Measurements from ENCODE around the gene PLCH1.

The PLCH1 gene

DNA sequence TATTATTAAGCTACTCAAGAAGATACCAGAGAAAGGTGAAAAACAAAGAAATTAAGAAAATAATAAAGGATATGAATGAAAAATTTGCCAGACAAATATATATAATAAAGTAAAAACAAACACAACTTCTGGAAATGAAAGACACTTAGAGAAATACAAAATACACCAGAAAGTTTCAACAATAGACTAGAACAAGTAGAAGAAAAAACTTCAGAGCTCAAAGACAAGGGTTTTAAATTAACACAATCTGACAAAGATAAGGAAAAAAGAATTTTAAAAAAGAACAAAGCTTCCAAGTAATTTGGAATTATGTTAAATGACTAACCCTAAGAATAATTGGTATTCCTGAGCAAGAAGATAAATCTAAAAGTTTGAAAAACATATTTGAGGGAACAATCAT, 135.3 kb downstream of the PLCH1 start:
- no peak for DNase-seq (ENCODE audit: low read depth in 2 of 2, low spot score in 1 of 2)

DNA sequence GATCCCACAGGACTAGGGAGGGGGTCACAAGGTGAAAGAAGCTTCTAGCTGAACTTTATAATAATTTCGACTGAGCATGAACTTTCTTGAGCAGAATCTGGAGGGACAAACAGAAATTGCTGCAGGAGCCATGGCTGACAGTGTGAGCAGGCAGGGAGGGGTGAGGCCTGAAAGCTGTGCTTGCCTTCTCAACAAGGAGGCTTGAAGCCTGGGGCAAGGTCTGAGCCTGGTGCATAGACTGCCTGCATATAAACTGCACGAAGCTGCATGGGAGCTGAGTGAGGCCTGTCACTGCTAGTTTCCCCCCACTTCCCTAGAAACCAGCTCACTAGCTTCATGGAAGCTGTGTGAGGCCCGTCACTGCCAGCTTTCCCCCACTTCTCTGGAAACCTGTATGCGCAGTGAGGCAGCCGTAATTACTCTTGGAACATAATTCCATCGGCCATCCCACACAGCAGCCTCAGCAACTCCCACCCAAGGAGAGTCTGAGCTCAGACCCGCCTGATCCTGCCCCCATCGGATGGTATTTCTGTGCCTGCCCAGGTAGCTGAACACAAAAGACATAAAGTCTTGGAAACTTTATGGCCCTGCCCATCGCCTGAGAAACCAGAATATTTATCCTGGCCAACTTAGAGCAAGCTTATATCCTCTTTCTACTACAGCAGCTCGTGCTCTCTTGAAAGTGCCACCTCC, 136.5 kb downstream of the PLCH1 start:
- no peak for DNase-seq (ENCODE audit: low read depth in 2 of 2, low spot score in 1 of 2)

DNA sequence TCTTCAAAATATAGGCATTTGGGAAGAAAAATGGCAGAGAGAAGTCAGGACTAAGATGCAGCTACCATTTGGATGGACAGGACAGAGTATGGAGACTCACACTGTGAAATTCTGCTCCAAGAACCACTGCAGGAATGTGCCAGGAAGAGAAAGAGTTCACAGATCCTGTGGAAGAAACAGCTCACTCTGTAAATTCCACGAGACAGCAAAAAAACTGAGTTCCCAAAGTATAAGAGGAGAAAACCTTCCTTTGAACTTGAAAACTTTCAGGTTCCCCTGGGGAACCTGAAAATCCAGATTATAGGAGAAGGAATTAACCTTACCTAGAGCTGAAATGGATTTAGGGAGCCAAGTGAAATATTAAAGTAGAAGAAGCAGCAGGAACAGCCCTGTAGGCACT, 137.1 kb downstream of the PLCH1 start:
- DNase-seq (ENCODE audit: low read depth in 2 of 2, low spot score in 1 of 2): no peak

DNA sequence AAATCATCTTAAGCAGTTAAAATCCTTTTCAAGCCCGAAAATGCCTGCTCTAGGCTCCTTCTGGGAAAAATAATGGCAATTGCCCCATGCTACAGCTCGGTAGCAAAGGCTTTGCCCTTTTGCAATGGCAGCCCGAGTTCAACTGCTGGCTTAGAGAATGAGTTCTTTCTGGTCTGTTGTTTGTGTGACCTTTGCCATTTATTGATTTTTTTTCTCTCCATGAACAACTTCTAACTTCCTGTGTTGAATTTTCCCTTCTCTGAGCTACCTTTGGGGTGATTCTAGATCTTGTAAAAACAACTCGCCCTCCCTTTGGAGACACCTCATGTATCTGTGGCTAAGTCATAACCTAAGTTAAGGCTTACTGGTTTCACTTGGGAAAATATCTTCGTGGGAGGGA, 139.3 kb downstream of the PLCH1 start:
- no peak for DNase-seq (ENCODE audit: low read depth in 2 of 2, low spot score in 1 of 2)

DNA sequence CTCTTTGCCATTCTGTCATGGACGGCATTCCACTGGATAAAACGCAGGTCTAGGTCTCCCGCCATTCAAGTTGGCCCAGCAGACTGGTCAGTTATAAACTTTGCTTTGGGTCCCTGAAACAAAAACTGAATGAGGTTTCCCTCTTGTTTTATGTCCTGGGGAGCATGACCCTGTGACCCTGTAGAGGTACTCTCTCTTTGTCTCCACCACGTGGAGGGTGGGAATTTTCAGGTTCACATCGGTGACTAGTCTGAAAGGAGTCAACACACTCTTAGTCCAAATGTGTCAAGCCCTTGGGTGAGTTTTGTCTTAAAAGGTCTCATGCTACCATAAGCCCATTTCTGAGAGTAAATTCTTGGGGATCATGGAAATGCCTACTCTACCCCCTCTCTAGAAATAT, 139.9 kb downstream of the PLCH1 start:
- DNase-seq (ENCODE audit: low read depth in 2 of 2, low spot score in 1 of 2): no peak

DNA sequence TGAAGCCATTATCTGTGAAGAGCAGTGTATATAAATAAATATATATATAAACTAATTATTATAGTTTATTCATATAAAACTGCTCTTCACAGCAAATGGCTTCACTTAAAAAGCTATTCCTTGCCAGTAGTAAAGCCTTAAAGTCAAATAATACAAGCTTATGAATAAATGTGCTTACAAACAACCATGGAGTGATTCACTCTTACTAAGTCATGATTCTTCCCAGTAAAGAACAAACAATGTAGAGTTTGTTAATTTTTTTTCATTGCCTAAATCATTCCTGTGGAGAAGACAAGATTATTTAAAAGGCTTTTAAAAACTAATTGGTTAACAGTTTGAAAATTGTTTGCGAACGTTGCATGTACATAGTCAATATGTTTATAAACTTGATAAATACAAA, 140.7 kb downstream of the PLCH1 start:
- no peak for DNase-seq (ENCODE audit: low read depth in 2 of 2, low spot score in 1 of 2)

DNA sequence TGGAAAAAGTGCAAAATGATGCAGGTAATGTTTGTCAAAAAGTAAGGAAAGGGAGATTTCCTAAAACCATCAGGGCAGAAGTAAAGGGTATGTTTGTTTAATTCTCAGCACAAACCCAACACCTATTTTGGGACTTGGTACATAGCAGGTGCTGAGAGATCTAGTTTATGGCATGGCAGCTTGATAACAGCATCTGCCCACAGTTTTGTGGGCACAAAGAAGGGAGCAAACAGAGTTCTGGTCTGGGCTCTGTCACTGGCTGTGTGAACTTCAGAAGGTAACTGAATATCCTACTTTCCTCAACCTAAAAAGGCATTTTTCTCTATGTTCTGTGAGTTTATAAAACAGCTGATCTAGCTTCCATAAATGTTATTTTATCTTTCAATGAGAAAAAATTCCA, 141.6 kb downstream of the PLCH1 start:
- DNase-seq (ENCODE audit: low read depth in 2 of 2, low spot score in 1 of 2): no peak

DNA sequence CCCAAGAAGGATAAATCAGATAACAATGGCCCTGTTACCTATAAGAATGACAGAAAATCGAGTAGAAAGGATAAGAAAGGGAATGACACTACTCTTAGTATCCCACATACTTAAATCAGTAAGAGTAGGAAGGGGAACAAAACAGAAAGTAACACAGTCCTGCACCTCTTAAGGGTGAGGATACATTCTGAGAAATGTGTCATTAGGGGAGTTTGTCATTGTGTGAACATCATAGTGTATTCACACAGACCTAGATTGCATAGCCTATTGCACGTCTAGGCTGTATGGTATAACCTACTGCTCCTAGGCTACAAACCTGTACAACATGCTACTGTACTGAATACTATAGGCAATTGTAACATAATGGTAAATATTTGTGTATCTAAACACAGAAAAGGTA, 142.6 kb downstream of the PLCH1 start:
- no peak for DNase-seq (ENCODE audit: low read depth in 2 of 2, low spot score in 1 of 2)

DNA sequence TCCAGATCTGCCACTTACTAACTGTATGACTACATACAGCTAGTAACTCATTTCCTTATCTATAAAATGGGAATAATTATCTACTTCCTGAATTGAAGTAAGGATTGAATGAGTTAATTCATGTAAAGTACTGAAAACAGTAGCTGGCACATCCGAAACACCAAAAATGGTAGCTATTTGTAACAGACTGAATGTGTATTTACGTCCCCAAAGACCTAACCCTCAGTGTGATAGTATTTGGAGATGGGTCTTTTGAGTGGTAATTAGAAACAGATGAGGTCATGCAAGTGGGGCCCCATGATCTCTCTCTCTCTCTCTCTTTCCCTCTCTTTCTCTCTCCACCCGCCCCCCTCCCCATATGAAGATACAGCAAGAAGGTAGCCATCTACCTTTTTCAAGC, 146.2 kb downstream of the PLCH1 start:
- no peak for DNase-seq (ENCODE audit: low read depth in 2 of 2, low spot score in 1 of 2)

DNA sequence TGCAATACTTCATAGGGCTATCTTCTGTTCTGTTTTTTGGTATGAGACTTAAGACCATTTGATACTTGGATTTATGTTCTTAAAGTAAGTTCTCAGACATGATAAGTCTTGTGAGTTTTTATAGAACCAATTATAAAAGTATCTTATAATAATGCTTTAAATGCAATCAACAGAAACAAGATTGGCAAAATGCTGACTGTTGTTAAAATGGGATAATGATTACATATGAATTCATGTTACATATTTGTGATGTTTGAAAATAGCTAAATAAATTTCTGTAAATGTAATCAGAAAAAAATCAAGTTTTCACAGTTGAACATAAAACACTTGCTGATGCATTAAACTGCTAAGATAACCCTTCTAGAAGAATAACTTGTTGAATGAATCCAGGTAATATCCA, 148.3 kb downstream of the PLCH1 start:
- DNase-seq (ENCODE audit: low read depth in 2 of 2, low spot score in 1 of 2): no peak

DNA sequence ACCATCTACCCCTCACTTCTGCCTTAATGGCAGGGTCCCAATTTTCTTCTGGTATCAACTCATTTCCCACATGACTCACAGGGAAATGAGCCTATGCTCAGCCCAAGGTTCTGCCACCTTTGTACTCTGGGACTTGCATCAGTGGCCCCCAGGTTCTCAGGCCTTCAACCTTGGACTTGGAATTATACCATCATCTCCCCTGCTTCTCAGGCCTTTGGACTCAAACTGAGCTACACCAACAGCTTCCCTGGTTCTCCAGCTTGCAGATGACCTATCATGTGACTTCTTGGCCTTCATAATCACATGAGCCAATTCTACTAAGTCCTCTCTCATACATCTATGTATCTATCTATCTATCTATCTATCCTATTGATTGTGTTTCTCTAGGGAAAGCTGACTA, 149.5 kb downstream of the PLCH1 start:
- no peak for DNase-seq (ENCODE audit: low read depth in 2 of 2, low spot score in 1 of 2)

DNA sequence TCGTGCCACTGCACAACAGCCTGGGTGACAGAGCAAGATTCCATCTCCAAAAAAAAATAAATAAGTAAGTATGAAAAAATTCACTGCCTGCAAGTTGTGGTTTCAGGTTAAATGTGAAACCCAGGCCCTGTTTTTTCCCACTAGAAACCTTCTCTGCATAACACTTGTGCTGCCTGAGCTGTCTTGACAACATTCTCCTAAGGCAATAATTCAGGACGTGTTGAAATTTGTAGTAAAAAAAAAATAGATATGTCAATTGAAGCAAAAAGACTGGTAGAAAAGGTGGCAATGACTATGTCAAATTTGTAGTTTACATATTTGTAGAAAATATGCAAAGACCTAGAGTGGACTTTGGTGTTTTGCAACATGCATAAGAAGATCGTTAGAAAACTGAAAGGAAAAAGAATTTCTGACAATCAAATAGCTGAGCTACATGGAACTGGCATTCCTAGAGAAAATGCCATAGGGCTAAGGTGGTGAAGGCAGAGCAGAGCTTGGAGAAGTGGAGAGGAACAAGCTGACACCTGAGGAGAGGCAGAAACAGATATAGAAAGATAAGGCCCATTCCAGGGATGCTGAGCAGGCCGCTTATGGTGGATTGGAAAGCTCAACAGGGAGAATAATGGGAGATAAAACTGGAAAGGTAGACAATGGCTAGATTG, 150.2 kb downstream of the PLCH1 start:
- no peak for DNase-seq (ENCODE audit: low read depth in 2 of 2, low spot score in 1 of 2)

DNA sequence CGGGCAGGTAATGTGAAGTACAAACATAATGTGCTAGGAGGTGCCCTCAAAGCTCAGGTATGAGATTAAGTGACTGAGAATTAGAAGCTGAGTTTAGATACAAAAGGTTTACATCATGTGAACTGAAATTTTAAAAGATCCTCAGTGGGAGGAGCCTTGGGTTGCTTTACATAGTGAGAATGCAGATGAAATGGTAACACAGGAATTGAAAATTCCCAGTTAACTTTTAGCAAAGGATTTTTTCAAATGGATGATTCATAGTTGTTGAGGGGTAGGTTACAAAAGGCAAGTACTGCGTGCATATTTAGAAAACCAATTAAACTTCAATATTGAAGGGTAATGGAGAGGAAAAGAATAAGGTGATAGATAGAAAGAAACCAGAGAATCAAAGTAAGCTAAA, 157.3 kb downstream of the PLCH1 start:
- DNase-seq (ENCODE audit: low read depth in 2 of 2, low spot score in 1 of 2): no peak

DNA sequence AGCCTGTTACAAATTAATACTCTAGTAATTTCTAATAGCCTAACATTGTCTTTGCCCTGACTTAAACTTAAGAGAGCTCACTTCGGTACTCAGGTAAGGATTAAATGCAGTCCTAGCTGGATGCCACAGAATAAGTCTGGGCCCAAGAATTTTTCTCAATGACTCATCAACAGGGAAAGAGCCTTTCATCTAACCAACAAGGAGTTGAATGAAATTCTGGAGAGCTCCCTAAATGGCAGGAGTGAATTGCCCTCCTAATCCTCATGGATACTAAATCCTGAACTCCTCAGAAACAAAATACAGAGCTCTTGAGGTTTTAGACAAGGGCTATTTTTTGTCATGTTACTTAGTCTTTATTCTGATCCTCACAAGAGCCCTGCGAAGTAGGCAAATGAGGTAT, 159.5 kb downstream of the PLCH1 start:
- no peak for DNase-seq (ENCODE audit: low read depth in 2 of 2, low spot score in 1 of 2)

DNA sequence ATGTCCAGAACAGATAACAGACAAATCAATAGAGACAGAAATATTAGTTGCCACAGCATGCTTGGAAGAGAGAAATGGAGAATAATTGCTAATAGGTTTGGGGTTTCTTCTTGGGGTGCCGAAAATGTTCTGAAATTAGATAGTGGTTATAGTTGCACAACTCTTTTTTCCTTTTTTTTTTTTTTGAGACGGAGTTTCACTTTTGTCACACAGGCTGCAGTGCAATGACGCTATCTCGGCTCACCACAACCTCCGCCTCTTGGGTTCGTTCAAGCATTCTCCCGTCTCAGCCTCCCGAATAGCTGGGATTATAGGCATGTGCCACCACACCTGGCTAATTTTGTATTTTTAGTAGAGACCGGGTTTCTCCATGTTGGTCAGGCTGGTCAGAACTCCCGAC, 163.3 kb downstream of the PLCH1 start:
- no peak for DNase-seq (ENCODE audit: low read depth in 2 of 2, low spot score in 1 of 2)

DNA sequence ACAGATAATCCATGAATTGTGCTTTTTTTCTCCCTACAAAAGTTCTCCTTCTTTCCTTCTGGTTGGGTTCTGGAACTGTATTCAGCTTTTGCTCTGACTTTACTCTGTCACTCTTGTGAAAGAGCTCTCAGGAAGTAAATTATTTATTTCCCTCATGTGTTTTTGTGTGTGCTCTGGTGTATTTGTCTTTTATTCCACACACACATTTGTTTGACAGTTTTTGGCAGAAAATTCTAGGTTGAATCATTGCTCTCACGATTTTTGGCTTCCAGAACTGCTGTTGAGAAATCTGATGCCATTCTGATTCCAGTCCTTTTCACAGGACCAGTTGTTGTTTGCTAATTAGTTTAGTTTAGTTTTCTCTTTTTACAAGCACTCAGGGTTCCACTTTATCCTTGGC, 172.8 kb downstream of the PLCH1 start:
- no peak for DNase-seq (ENCODE audit: low read depth in 2 of 2, low spot score in 1 of 2)

DNA sequence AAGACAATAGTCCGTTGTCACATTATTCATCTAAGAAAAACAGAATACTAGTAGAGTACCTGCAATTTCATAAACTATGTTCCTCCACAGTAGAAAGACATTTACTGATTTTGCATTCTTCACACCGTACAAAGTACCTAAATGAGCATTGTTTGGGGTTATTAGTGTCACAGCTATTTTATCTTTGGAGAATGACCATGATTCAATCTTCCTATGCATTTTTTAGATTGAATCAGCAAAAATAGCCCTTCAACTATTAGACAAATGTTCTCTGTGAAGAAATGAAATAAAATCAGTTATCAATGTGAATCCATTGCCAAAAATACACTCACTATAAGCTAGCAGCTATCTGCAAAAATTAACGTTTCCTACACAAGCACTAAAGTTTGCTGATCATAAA, 176.6 kb downstream of the PLCH1 start:
- DNase-seq (ENCODE audit: low read depth in 2 of 2, low spot score in 1 of 2): no peak

DNA sequence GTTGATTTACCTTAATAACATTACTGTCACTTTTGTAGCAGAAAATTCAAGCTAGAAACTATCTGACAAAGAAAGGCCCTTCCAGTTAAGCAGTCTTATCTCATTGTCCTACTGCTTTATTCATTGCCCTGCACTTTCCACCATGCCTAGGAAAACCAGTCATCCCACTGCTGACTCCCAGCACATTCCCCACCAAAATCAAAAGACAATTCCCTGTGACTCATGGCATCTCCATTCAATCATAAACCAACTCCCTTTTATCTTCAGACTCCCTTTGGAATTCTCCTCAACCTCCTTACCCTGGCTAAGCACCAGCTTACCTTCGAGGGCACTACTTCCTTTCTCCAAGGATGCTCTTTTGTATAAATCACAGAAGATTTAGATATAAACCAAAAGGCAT, 184.3 kb downstream of the PLCH1 start:
- no peak for DNase-seq (ENCODE audit: low read depth in 2 of 2, low spot score in 1 of 2)

DNA sequence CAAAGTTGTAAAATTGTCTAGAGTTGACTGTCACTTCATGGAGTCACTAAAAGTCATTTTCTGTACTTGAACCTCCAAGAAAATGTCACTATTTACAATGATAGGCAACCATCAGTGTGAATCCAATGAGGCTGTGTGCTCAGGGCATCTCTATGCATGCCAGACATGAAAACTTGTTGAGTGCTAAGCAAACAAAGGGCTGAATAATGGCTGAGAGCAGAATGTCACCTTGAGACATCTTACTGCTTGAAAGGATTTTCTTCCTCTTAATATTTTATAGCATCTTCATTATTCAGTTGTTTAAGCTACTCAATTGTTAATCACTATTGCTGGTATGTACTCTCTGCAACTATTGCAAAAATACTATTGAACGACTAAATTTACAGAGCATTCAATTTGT, 184.7 kb downstream of the PLCH1 start:
- no peak for DNase-seq (ENCODE audit: low read depth in 2 of 2, low spot score in 1 of 2)

DNA sequence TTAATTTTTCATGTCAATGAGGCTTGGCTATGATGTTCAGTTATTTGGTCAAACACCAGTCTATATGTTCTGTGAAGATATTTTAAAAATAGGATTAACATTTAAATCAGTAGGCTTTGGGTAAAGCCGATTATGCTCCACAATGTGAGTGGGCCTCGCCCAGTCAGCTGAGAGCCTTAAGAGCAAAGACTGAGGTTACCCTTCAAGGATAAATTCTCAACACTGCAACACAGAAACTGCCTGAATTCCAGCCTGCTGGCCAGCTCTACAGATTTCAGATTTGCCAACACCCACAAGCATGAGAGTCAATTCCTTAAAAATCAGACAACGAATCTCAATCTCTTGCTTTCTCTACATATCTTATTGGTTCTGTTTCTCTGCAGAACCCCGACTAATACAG, 188.3 kb downstream of the PLCH1 start:
- DNase-seq (ENCODE audit: low read depth in 2 of 2, low spot score in 1 of 2): no peak

DNA sequence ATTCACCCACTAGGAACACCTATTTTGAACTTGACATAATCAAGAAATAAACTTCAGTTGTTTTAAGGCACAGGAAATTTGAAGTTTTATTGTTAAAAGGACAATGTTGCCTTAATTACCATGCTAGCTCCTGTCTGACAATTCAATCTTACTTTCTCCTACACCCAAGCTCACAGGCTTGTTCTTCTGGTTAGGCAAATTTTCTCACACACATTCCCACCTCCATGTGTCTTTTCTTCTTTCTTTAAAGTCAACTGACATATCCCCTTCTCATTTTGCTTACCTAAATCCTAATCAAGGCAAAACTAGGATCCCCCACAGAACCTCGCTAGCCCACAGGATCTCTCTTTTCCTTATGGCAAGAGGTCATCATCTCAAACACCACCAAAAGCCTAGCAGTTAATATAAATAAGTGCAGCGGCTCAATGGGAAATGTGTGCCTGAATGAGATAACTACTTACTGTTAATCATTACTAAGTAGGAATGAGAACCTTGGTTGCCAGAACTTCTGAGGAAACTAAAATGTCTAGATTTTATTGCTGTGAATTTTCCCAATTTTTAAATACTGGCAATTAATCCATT, 189.3 kb downstream of the PLCH1 start:
- DNase-seq (ENCODE audit: low read depth in 2 of 2, low spot score in 1 of 2): no peak

DNA sequence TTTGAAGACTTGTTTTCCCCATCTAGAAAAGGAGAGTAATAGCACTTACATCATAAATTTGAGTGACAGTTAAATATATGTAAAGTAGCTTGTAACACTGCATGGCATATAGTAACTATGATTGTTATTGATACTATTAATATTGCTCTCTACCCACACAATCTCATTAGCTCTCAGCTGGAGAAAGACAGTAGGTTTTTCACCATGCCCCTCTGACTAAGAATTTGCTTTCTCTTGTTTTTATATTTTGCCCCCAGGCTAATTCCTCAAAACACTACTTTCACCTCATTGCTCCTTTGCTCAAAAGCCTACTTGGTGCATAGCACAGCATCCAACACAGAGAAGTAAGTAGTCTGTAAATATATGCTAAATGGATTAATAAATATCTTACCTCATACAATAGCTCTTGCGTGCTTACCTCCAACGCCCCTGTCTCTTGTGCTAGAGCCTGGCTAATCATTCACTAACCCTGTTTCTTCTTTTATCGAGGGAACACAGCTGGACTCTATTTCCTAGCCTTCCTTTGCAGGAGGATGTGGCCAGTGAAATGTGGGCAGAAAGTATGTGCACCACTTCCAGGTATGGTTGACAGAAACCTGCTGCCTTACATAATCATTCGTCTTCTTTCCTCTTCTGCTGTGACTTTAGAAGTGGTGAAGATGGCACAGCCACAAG, 190.0 kb downstream of the PLCH1 start:
- DNase-seq (ENCODE audit: low read depth in 2 of 2, low spot score in 1 of 2): no peak
